ENCODE data around the gene GRIN2A.

DNA sequence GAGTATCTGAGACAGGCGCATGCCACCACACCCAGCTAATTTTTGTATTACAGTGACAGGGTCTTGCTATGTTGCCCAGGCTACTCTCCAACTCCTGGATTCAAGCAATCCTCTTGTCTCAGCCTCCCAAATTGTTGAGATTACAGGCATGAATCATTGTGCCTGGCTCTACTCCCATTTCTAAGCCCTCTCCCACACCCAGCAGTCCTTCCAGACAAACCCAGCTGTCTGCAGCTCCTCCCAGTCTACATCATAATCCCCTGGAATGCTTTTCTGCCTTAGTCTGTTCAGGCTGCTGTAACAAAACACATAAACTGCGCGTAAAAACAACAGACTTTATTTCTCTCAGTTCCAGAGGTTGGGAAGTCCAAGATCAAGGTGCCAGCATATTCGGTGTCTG lies 144.5 kb downstream of the GRIN2A start:
- TF ChIP-seq, protein P1, sequence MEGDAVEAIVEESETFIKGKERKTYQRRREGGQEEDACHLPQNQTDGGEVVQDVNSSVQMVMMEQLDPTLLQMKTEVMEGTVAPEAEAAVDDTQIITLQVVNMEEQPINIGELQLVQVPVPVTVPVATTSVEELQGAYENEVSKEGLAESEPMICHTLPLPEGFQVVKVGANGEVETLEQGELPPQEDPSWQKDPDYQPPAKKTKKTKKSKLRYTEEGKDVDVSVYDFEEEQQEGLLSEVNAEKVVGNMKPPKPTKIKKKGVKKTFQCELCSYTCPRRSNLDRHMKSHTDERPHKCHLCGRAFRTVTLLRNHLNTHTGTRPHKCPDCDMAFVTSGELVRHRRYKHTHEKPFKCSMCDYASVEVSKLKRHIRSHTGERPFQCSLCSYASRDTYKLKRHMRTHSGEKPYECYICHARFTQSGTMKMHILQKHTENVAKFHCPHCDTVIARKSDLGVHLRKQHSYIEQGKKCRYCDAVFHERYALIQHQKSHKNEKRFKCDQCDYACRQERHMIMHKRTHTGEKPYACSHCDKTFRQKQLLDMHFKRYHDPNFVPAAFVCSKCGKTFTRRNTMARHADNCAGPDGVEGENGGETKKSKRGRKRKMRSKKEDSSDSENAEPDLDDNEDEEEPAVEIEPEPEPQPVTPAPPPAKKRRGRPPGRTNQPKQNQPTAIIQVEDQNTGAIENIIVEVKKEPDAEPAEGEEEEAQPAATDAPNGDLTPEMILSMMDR (IDR thresholded peaks at IDR 0.05; ENCODE audit: insufficient read depth, low read length): no peak
- TF ChIP-seq, protein P2, sequence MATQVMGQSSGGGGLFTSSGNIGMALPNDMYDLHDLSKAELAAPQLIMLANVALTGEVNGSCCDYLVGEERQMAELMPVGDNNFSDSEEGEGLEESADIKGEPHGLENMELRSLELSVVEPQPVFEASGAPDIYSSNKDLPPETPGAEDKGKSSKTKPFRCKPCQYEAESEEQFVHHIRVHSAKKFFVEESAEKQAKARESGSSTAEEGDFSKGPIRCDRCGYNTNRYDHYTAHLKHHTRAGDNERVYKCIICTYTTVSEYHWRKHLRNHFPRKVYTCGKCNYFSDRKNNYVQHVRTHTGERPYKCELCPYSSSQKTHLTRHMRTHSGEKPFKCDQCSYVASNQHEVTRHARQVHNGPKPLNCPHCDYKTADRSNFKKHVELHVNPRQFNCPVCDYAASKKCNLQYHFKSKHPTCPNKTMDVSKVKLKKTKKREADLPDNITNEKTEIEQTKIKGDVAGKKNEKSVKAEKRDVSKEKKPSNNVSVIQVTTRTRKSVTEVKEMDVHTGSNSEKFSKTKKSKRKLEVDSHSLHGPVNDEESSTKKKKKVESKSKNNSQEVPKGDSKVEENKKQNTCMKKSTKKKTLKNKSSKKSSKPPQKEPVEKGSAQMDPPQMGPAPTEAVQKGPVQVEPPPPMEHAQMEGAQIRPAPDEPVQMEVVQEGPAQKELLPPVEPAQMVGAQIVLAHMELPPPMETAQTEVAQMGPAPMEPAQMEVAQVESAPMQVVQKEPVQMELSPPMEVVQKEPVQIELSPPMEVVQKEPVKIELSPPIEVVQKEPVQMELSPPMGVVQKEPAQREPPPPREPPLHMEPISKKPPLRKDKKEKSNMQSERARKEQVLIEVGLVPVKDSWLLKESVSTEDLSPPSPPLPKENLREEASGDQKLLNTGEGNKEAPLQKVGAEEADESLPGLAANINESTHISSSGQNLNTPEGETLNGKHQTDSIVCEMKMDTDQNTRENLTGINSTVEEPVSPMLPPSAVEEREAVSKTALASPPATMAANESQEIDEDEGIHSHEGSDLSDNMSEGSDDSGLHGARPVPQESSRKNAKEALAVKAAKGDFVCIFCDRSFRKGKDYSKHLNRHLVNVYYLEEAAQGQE (IDR thresholded peaks at IDR 0.05; ENCODE audit: insufficient replicate concordance, low read depth): no peak

Data from HL-60 (cell line).